ENCODE results near the gene TMEM269. TPM values are rescaled to one million over a fixed set of nuclear protein-coding genes. Genes with fewer than 3 reads are reported as not detected.

TMEM269 gene
- total RNA-seq, 2 donors from 2014 or later, result 0.14 to 0.62 TPM

- peak overlapping the region; percentile 86 to 95 for H3K4me3 ChIP-seq
- no peaks in the 10 kb centered on the region for H3K36me3 ChIP-seq
- peak; percentile 8 for DNase-seq (ENCODE audit: low spot score)
- H3K9me3 ChIP-seq, result no peaks in the 10 kb centered on the region
- H3K27me3 ChIP-seq (replicated peaks; ENCODE audit: insufficient read depth), result no peaks in the 10 kb centered on the region
- intact Hi-C loops (cut with DNase I), result loop anchor here (2.0 to 10.0 kb wide), 4 partner anchors 49 to 301 kb away; partner anchors contain the start of genes CCDC30 and YBX1
- WGBS, result under 1% methylated on average over 40 of the region's 44 CpGs
- peaks cover 9% of the 10 kb centered on the region for H3K4me1 ChIP-seq (replicated peaks)
- no peak for TF ChIP-seq POLR2A (IDR thresholded peaks at IDR 0.05)
- TF ChIP-seq POLR2AphosphoS5 (IDR thresholded peaks at IDR 0.05), result no peak
- TF ChIP-seq CTCF (IDR thresholded peaks at IDR 0.05), result peak in 2 of 4 experiments; percentile 35 to 39
- H3K27ac ChIP-seq, result peak overlapping the region; percentile 73 to 78
Measured at GRCh38 chr1:42765832-42766740, 18.7 kb upstream of the TMEM269 start.

GRCh38 chr1:42766741-42767509, 17.9 kb upstream of the TMEM269 start, which contains the start of the genes C1orf50 and P3H1:
Gene C1orf50, plus strand, starts transcription at chr1:42767249. Its CDS starts 63 bp downstream, at chr1:42767312.
Gene P3H1, minus strand, starts transcription at chr1:42767028. Its CDS starts 57 bp downstream, at chr1:42766971.
- H3K36me3 ChIP-seq, result no peaks in the 10 kb centered on the region
- WGBS, result 0% methylated on average over 82 of the region's 82 CpGs
- TF ChIP-seq POLR2A (IDR thresholded peaks at IDR 0.05) (peak; percentile 99), CTCF (IDR thresholded peaks at IDR 0.05) (peak in 1 of 4 experiments; percentile 20), POLR2AphosphoS5 (IDR thresholded peaks at IDR 0.05) (peak; percentile 100)
- no peaks in the 10 kb centered on the region for H3K9me3 ChIP-seq
- H3K4me1 ChIP-seq (replicated peaks), result peaks cover 9% of the 10 kb centered on the region
- H3K27me3 ChIP-seq (replicated peaks; ENCODE audit: insufficient read depth), result no peaks in the 10 kb centered on the region
- peak within 1 kb of the TSS; percentile 86 to 95 for H3K4me3 ChIP-seq
- intact Hi-C loops (cut with DNase I), result loop anchor here (2.0 to 10.0 kb wide), 4 partner anchors 48 to 302 kb away; partner anchors contain the start of genes CCDC30 and YBX1
- H3K27ac ChIP-seq, result peak within 1 kb of the TSS; percentile 82 to 85
- peak; percentile 100 for DNase-seq (ENCODE audit: low spot score)

- no peaks in the 10 kb centered on the region for H3K36me3 ChIP-seq
- peaks cover 9% of the 10 kb centered on the region for H3K4me1 ChIP-seq (replicated peaks)
- peak overlapping the region; percentile 82 to 85 for H3K27ac ChIP-seq
- DNase-seq (ENCODE audit: low spot score), result no peak
- TF ChIP-seq POLR2AphosphoS5 (IDR thresholded peaks at IDR 0.05), result no peak
- no peak for TF ChIP-seq CTCF (IDR thresholded peaks at IDR 0.05)
- no peak for TF ChIP-seq POLR2A (IDR thresholded peaks at IDR 0.05)
- H3K4me3 ChIP-seq, result peak overlapping the region; percentile 86 to 95
- intact Hi-C loops (cut with DNase I), result loop anchor here (2.0 to 10.0 kb wide), 4 partner anchors 47 to 303 kb away; partner anchors contain the start of genes CCDC30 and YBX1
- no peaks in the 10 kb centered on the region for H3K27me3 ChIP-seq (replicated peaks; ENCODE audit: insufficient read depth)
- no peaks in the 10 kb centered on the region for H3K9me3 ChIP-seq
- WGBS, result under 1% methylated on average over 23 of the region's 23 CpGs
Measured at GRCh38 chr1:42767510-42768000, 17.2 kb upstream of the TMEM269 start.

GRCh38 chr1:42768172-42768571, 16.6 kb upstream of the TMEM269 start:
- Histone ChIP-seq H3K4me1 (replicated peaks) (peaks cover 9% of the 10 kb centered on the region), H3K27ac (no peak overlapping the region), H3K9me3 (no peaks in the 10 kb centered on the region), H3K27me3 (replicated peaks; ENCODE audit: insufficient read depth) (no peaks in the 10 kb centered on the region), H3K36me3 (no peaks in the 10 kb centered on the region), H3K4me3 (peak overlapping the region; percentile 86 to 95)
- no peak for DNase-seq (ENCODE audit: low spot score)
- intact Hi-C loops (cut with DNase I), result loop anchor here (10.0 kb wide), 2 partner anchors 157 to 303 kb away; partner anchors contain the start of gene CCDC30
- TF ChIP-seq CTCF (IDR thresholded peaks at IDR 0.05) (no peak), POLR2AphosphoS5 (IDR thresholded peaks at IDR 0.05) (no peak), POLR2A (IDR thresholded peaks at IDR 0.05) (no peak)
- 82% methylated on average over 2 of the region's 2 CpGs for WGBS
